ENCODE measurements around the gene NOS1AP.

Gene NOS1AP

DNA sequence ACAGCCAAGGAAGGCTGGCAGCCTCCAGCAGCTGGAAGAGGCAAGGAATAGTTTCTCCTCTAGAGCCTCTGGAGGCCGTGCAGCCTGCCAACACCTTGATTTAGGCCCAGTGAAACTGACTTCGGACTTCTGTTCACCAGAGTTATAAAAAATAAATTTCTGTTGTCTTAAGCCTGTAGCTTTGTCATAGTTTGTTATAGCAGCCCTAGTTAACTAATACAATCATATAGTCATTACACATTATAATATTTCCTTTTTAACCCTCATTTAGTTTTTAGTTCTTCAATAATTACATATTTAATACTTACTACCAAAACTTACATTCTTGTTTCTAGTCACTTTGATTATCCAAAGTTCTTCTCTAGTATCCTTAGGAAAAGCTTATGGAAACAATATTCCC lies 20.3 kb downstream of the NOS1AP start:
- TF ChIP-seq, protein P1, sequence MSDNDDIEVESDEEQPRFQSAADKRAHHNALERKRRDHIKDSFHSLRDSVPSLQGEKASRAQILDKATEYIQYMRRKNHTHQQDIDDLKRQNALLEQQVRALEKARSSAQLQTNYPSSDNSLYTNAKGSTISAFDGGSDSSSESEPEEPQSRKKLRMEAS (IDR thresholded peaks at IDR 0.05; ENCODE audit: low read depth, low read length), result no peak
- no peak for TF ChIP-seq POLR2A (IDR thresholded peaks at IDR 0.05; ENCODE audit: extremely low read depth, insufficient read length)
- TF ChIP-seq, protein P2, sequence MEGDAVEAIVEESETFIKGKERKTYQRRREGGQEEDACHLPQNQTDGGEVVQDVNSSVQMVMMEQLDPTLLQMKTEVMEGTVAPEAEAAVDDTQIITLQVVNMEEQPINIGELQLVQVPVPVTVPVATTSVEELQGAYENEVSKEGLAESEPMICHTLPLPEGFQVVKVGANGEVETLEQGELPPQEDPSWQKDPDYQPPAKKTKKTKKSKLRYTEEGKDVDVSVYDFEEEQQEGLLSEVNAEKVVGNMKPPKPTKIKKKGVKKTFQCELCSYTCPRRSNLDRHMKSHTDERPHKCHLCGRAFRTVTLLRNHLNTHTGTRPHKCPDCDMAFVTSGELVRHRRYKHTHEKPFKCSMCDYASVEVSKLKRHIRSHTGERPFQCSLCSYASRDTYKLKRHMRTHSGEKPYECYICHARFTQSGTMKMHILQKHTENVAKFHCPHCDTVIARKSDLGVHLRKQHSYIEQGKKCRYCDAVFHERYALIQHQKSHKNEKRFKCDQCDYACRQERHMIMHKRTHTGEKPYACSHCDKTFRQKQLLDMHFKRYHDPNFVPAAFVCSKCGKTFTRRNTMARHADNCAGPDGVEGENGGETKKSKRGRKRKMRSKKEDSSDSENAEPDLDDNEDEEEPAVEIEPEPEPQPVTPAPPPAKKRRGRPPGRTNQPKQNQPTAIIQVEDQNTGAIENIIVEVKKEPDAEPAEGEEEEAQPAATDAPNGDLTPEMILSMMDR (IDR thresholded peaks at IDR 0.05; ENCODE audit: low read depth, low read length), result no peak
- TF ChIP-seq MYC (IDR thresholded peaks at IDR 0.05; ENCODE audit: low read depth, low read length), result no peak
- no peak for DNase-seq (ENCODE audit: low read depth)
- no peak overlapping the region for H3K4me3 ChIP-seq (ENCODE audit: low read depth, low read length)

DNA sequence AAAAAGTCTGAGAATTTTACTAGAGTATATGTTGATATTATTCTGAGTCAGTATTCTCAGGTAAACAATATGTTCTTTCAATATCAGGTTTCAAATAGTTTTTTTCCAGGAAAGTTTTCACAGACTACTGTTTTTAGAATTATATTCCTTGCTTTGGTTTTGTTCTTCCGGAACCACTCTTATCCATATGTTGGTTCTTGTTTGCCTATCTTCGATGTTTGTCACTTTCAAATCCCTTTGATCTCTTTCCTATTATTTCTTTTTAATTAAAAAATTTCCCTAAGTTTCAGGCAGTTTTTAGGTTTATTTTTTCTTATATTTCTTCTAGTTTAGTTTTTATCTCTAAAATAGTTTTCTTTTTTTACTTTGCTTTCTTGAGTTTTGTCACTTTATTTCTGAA lies 20.9 kb downstream of the NOS1AP start:
- no peak for DNase-seq (ENCODE audit: low read depth)
- no peak overlapping the region for H3K4me3 ChIP-seq (ENCODE audit: low read depth, low read length)
- TF ChIP-seq POLR2A (IDR thresholded peaks at IDR 0.05; ENCODE audit: extremely low read depth, insufficient read length), result no peak
- TF ChIP-seq, protein P2 (IDR thresholded peaks at IDR 0.05; ENCODE audit: low read depth, low read length), result no peak
- TF ChIP-seq, protein P1 (IDR thresholded peaks at IDR 0.05; ENCODE audit: low read depth, low read length), result no peak
- no peak for TF ChIP-seq MYC (IDR thresholded peaks at IDR 0.05; ENCODE audit: low read depth, low read length)

- TF ChIP-seq, protein P2 (IDR thresholded peaks at IDR 0.05; ENCODE audit: low read depth, low read length), result no peak
- no peak for TF ChIP-seq POLR2A (IDR thresholded peaks at IDR 0.05; ENCODE audit: extremely low read depth, insufficient read length)
- TF ChIP-seq MYC (IDR thresholded peaks at IDR 0.05; ENCODE audit: low read depth, low read length), result no peak
- TF ChIP-seq, protein P1 (IDR thresholded peaks at IDR 0.05; ENCODE audit: low read depth, low read length), result no peak
- no peak overlapping the region for H3K4me3 ChIP-seq (ENCODE audit: low read depth, low read length)
- no peak for DNase-seq (ENCODE audit: low read depth)
These were observed 22.4 kb downstream of the NOS1AP start for GRCh38 chr1:162091681-162092524.

DNA sequence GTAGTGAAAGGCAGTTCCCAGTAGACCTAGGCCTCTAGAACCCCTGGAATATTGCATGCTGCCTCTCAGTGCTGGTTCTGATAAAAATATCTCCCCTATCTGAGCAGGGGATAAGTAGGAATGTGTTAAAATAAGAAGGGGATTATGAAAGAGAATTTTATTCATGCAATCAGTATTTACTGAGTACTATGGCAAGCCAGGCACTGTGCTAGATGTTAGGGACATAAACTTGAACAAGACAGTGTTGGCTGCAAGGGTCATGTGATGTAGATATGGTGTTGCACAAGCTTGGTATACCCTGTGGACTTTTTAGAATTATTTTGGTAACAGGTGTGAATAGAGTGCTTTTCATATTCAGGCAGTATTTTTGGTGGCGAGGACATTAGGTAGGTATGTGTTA lies 23.6 kb downstream of the NOS1AP start:
- no peak for DNase-seq (ENCODE audit: low read depth)
- TF ChIP-seq, protein P2 (IDR thresholded peaks at IDR 0.05; ENCODE audit: low read depth, low read length), result no peak
- TF ChIP-seq, protein P1 (IDR thresholded peaks at IDR 0.05; ENCODE audit: low read depth, low read length), result no peak
- no peak for TF ChIP-seq MYC (IDR thresholded peaks at IDR 0.05; ENCODE audit: low read depth, low read length)
- no peak for TF ChIP-seq POLR2A (IDR thresholded peaks at IDR 0.05; ENCODE audit: extremely low read depth, insufficient read length)
- H3K4me3 ChIP-seq (ENCODE audit: low read depth, low read length), result no peak overlapping the region

DNA sequence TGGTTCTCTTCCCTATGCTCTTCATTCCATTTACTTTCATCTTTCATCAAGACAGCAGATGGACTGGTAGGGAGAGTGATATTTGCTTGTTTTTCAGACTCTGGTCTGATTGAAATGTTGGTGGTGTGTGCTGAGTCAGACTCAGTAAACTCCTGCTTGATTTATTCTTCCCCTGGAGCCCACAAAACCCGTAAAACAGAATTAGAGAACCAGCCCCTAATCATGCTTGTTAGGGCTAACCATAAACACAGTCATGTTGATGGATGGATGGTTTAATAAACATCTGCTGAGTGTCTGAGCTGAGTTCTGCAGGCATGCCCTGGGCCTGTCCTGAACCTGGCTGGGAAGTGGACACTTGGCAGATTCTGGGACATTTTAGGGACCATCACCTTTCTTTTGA lies 24.8 kb downstream of the NOS1AP start:
- no peak for TF ChIP-seq POLR2A (IDR thresholded peaks at IDR 0.05; ENCODE audit: extremely low read depth, insufficient read length)
- TF ChIP-seq, protein P1 (IDR thresholded peaks at IDR 0.05; ENCODE audit: low read depth, low read length), result no peak
- TF ChIP-seq, protein P2 (IDR thresholded peaks at IDR 0.05; ENCODE audit: low read depth, low read length), result no peak
- TF ChIP-seq MYC (IDR thresholded peaks at IDR 0.05; ENCODE audit: low read depth, low read length), result no peak
- no peak overlapping the region for H3K4me3 ChIP-seq (ENCODE audit: low read depth, low read length)
- no peak for DNase-seq (ENCODE audit: low read depth)
